Endodermal cell (in vitro differentiated cells): ENCODE measurements around the gene CMTM4. TPM values are rescaled to one million over a fixed set of nuclear protein-coding genes. Genes with fewer than 3 reads are reported as not detected.

Experiments used
- DNase-seq: peaks from one replicate; pipeline ENCODE4 v3.0.0-alpha.2; 2017
- H3K27ac ChIP-seq: 2 replicates; pipeline ENCODE4 v1.5.1; 2013; ENCODE audit warnings: mild to moderate bottlenecking, low read depth, low read length, moderate library complexity
- H3K27me3 ChIP-seq: 2 replicates; pipeline ENCODE4 v1.6.1; 2013; ENCODE audit warnings: mild to moderate bottlenecking, low read length, moderate library complexity; ENCODE audit not compliant: insufficient read depth, control insufficient read depth, poor library complexity, severe bottlenecking
- H3K36me3 ChIP-seq: 2 replicates; pipeline ENCODE4 v1.7.0; 2013; ENCODE audit warnings: mild to moderate bottlenecking, low read length, moderate library complexity; ENCODE audit not compliant: control insufficient read depth, insufficient read depth
- H3K4me1 ChIP-seq: one replicate; pipeline ENCODE4 v1.7.0; 2013; ENCODE audit warnings: low read length; ENCODE audit not compliant: control insufficient read depth, insufficient read depth
- H3K4me3 ChIP-seq: 2 replicates; pipeline ENCODE4 v1.5.1; 2013; ENCODE audit warnings: mild to moderate bottlenecking, low read length, moderate library complexity
- H3K9ac ChIP-seq: 2 replicates; pipeline ENCODE4 v1.6.1; 2013; ENCODE audit warnings: mild to moderate bottlenecking, low read length, moderate library complexity; ENCODE audit not compliant: poor library complexity, severe bottlenecking; ENCODE audit errors: extremely low read depth
- H3K9me3 ChIP-seq: 2 replicates; pipeline ENCODE4 v1.6.1; 2013; ENCODE audit warnings: mild to moderate bottlenecking, low read length, moderate library complexity; ENCODE audit not compliant: control insufficient read depth
- H3K27ac Mint-ChIP-seq: 2 replicates; pipeline ENCODE4 v1.8.0; 2020; ENCODE audit warnings: mixed read lengths
- H3K27me3 Mint-ChIP-seq: 2 replicates; pipeline ENCODE4 v1.8.0; 2021; ENCODE audit warnings: mild to moderate bottlenecking, mixed read lengths; ENCODE audit not compliant: insufficient read depth
- H3K36me3 Mint-ChIP-seq: 2 replicates; pipeline ENCODE4 v1.8.0; 2020; ENCODE audit warnings: low read depth, mixed read lengths
- H3K4me1 Mint-ChIP-seq: 2 replicates; pipeline ENCODE4 v1.8.0; 2020; ENCODE audit warnings: mixed read lengths
- H3K4me3 Mint-ChIP-seq: 2 replicates; pipeline ENCODE4 v1.8.0; 2020; ENCODE audit warnings: mild to moderate bottlenecking, moderate library complexity, mixed read lengths
- H3K9me3 Mint-ChIP-seq: 2 replicates; pipeline ENCODE4 v1.8.0; 2020; ENCODE audit warnings: mild to moderate bottlenecking, mixed read lengths
- WGBS, 2 experiments: methylation state at CpG; one replicate each; pipeline versions ENCODE4 v1.1.5 to v1.1.7; 2013; ENCODE audit warnings: missing lambda C conversion rate in 2 of 2, mixed read lengths in 1 of 2; ENCODE audit not compliant: insufficient coverage in 1 of 2, insufficient read length in 1 of 2; 5-methylcytosine and 5-hydroxymethylcytosine counted together
- total RNA-seq, 2 donors: library from RNA; stranded (reverse); fragmentation: NEBNext Ultra II Directional in 1 of 2; extraction: Animal tissue kit (Norgen Biotek cat#: 25700) in 1 of 2; gene quantifications; 2 replicates in 1 of 2; 3 replicates in 1 of 2; pipeline ENCODE4 v1.2.1, GENCODE V29; 2021
- TF ChIP-seq, protein P1 (sequence below): fragments of 200-600 bp; sonication (generic); conservative IDR thresholded peaks from 2 replicates; pipeline ENCODE4 v1.5.0; 2021; ENCODE audit warnings: antibody characterized with exemption, mild to moderate bottlenecking

CMTM4 gene
- total RNA-seq, 2 donors from 2014 or later = 68.2 to 76.2 TPM

DNA sequence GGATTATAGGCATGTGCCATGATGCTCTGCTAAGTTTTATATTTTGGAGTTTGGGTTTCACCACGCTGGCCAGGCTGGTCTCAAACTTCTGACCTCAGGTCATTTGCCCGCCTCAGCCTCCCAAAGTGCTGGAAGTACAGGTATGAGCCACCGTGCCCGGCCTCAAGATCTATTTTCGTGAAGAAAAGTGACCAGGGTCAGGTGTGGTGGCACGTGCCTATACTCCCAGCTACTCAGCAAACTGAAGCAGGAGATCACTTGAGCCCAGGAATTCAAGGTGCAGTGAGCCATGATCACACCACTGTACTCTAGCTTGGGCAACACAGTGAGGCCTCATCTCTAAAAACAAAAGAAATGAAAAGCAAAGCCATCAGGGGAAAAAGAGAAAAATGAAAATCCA lies 18.7 kb downstream of the CMTM4 start:
- no peak overlapping the region for H3K4me3 Mint-ChIP-seq
- H3K27ac Mint-ChIP-seq = no peak overlapping the region
- Histone ChIP-seq H3K4me3 (no peak overlapping the region), H3K9ac (no peak overlapping the region), H3K36me3 (peaks cover 23% of the 10 kb centered on the region), H3K27ac (no peak overlapping the region), H3K9me3 (no peaks in the 10 kb centered on the region), H3K4me1 (no peaks in the 10 kb centered on the region), H3K27me3 (no peaks in the 10 kb centered on the region)
- no peaks in the 10 kb centered on the region for H3K9me3 Mint-ChIP-seq
- no peaks in the 10 kb centered on the region for H3K4me1 Mint-ChIP-seq
- TF ChIP-seq, protein P1, sequence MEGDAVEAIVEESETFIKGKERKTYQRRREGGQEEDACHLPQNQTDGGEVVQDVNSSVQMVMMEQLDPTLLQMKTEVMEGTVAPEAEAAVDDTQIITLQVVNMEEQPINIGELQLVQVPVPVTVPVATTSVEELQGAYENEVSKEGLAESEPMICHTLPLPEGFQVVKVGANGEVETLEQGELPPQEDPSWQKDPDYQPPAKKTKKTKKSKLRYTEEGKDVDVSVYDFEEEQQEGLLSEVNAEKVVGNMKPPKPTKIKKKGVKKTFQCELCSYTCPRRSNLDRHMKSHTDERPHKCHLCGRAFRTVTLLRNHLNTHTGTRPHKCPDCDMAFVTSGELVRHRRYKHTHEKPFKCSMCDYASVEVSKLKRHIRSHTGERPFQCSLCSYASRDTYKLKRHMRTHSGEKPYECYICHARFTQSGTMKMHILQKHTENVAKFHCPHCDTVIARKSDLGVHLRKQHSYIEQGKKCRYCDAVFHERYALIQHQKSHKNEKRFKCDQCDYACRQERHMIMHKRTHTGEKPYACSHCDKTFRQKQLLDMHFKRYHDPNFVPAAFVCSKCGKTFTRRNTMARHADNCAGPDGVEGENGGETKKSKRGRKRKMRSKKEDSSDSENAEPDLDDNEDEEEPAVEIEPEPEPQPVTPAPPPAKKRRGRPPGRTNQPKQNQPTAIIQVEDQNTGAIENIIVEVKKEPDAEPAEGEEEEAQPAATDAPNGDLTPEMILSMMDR = no peak
- peaks cover 24% of the 10 kb centered on the region for H3K36me3 Mint-ChIP-seq
- H3K27me3 Mint-ChIP-seq = no peaks in the 10 kb centered on the region
- DNase-seq = no peak
- WGBS, 2 experiments = 94 to 95% methylated on average over 6 of the region's 6 CpGs

DNA sequence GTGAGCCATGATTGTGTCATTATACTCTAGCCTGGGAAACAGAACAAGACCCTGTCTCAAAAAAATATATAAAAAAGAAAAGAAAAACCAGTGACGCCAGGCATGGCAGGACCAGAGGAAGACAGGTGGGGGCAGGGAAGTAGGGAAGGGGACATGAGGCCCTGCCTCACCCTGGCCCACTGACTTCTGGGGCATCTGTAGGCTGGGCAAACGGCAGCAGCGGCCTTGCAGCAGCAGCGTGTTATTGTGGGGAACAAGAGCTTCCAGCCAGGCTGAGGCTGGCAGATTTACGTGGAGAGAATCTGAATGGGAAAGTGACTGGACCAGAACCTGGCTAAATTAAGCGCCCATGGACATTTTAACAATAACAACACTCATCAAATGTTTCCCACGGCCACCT lies 19.4 kb downstream of the CMTM4 start:
- no peak overlapping the region for H3K4me3 ChIP-seq
- H3K9ac ChIP-seq = no peak overlapping the region
- peaks cover 24% of the 10 kb centered on the region for H3K36me3 Mint-ChIP-seq
- WGBS, 2 experiments = 94 to 100% methylated on average over 1 to 7 of the region's 7 CpGs
- H3K4me3 Mint-ChIP-seq = no peak overlapping the region
- no peaks in the 10 kb centered on the region for H3K4me1 Mint-ChIP-seq
- no peaks in the 10 kb centered on the region for H3K4me1 ChIP-seq
- H3K9me3 Mint-ChIP-seq = no peaks in the 10 kb centered on the region
- DNase-seq = no peak
- no peak overlapping the region for H3K27ac ChIP-seq
- no peaks in the 10 kb centered on the region for H3K27me3 ChIP-seq
- H3K27me3 Mint-ChIP-seq = no peaks in the 10 kb centered on the region
- no peaks in the 10 kb centered on the region for H3K9me3 ChIP-seq
- no peak overlapping the region for H3K27ac Mint-ChIP-seq
- TF ChIP-seq, protein P1 = no peak
- H3K36me3 ChIP-seq = peaks cover 23% of the 10 kb centered on the region

DNA sequence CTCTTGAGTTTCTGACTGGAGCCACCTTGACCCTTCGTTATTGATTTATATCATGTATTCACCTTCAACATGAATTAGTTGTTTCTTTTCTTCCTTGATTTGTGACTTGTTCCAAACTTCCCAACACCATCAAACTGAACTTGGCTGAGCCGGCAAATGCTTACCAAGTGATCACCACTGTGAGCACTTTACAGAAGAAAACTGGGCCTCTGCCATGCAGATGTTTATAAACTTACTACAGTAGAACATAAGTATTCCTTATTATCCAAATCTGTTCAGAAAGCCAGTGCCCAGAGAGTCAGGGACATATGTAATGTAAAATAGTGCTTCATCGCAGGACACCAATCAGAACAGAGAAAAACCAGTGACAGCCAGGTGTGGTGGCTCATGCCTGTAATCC lies 19.9 kb downstream of the CMTM4 start:
- H3K4me1 ChIP-seq = no peaks in the 10 kb centered on the region
- H3K4me3 ChIP-seq = no peak overlapping the region
- DNase-seq = no peak
- no peaks in the 10 kb centered on the region for H3K9me3 ChIP-seq
- Mint-ChIP-seq H3K27me3 (no peaks in the 10 kb centered on the region), H3K4me3 (no peak overlapping the region), H3K36me3 (peaks cover 23% of the 10 kb centered on the region), H3K9me3 (no peaks in the 10 kb centered on the region), H3K27ac (no peak overlapping the region), H3K4me1 (no peaks in the 10 kb centered on the region)
- no peak overlapping the region for H3K27ac ChIP-seq
- TF ChIP-seq, protein P1 = no peak
- H3K36me3 ChIP-seq = peaks cover 23% of the 10 kb centered on the region
- 93 to 94% methylated on average over 2 to 3 of the region's 3 CpGs for WGBS, 2 experiments
- no peak overlapping the region for H3K9ac ChIP-seq
- no peaks in the 10 kb centered on the region for H3K27me3 ChIP-seq
